ENCODE measurements around the gene TMEFF2.
"Not testable (repeated sequence)": the region's sequence is repeated elsewhere in the genome, so short reads cannot be mapped to it uniquely, and the experiment has no call there.

Gene TMEFF2

DNA sequence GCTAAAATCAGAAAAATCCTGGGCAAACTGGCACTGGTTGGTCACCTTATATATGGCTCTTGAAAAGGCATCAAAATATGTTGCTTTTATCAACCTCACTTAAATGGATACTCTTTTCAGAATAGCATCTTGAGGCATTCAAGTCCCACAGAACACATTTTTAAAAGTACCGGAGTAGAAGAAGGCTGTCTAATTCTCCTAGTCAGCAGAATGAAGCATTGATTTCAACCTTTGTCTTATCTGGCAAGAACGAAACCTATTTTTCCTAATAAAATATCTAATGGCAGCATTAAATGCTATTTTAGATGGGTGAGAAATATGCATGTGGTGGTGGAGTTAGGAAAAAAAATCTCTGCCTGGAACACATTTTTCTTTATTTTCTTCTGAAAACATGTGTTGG lies 27.8 kb downstream of the TMEFF2 start:
- DNase-seq: no peak

DNA sequence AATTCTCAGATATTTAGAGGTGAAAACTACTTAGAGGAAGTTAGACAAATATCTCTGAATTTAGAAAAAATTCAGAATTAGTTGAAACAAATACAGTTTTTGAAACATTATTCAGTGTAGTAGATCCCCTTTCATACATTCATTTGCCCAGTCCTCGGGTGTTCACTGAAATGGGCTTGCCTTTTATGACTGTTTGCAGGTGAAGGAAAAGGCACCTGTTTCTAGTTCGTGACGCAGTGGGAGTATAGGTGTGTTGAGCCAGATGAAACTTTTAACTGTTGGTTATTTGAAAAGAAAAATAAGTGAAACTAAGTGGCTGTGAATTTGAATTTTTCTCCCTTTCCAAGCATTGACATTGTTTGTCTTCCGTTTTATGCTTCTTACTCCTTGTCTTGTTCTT lies 28.9 kb downstream of the TMEFF2 start:
- no peak for DNase-seq

DNA sequence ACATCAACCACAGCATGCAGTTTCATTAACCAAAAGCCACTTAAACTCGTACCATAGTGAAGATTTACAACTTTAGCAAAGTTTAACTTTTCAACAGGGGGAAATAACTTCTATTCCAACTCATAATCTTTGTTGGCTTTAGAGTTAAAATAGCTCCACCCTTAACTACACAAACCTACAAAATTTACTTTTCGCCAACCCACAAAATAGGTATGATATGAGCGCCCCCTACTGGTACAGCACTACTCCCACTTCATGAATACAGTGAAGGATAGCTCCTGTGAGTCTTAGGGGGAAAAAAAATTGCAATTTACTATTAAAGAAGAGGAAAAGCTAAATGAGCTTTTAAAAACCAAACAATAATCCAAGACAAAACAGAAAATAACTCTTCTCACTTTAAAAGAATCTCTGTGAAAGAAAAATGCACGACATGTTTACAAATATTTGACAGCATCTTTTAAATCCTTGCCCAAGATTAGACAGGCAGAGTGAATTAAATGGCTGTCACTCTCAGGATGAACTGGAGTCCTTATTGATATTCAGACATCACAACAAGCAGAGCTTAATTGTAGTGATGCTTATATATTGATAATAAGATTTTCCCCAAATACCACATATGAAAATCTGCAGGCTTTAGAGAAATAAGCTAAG lies 32.2 kb downstream of the TMEFF2 start:
- DNase-seq: peak; percentile 27

DNA sequence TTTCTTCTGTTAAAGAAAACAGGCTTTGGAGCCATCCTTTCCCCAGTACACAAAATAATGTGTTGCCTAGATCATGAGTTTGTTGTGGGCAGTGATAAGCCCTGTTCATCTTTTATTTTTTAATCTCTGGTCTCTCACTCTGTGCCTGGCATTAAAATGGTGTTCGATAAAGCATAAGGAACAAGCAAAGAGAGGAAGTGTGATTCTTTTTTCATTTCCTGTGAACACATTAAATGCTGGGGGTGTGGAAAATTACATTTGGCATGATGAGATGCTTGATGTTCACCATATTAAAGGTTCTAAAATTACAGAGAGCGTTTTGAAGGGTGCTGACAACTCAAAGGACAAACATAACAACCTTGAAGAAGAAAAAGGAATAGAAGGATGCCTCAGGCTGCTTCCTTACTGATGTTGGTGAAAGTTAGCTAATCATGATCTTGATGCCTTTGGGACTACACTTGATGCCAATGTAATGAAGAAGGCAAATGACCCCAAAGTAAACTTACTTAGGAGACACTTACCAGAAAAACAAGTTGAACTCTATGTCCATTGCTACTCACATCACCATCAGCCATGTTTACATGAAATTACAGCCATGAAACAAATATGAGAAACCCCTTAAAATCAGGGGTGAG lies 33.0 kb downstream of the TMEFF2 start:
- no peak for DNase-seq

GRCh38 chr2:192159736-192160135 lies 35.0 kb downstream of the TMEFF2 start:
- DNase-seq: no peak

DNA sequence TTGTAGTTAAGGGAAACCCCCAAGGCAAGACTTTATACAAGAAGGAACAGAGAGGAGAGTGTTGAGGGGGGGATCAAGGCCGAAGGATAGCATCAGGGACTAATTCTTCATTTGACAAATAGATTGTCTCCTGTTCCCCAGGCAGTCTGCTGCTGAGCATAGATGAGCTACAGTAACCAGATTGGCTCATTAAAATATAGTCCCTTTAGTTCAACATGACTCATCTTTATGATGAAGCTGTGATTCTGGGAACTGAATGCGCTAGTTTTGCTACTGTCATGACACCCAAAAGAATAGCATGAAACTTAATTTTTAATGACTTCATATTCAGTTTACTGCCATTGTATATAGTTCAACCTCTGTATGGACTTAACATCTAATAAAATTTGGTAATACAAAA lies 35.5 kb downstream of the TMEFF2 start:
- no peak for DNase-seq

- DNase-seq: no peak
Measured at GRCh38 chr2:192157776-192158175, 37.0 kb downstream of the TMEFF2 start.

DNA sequence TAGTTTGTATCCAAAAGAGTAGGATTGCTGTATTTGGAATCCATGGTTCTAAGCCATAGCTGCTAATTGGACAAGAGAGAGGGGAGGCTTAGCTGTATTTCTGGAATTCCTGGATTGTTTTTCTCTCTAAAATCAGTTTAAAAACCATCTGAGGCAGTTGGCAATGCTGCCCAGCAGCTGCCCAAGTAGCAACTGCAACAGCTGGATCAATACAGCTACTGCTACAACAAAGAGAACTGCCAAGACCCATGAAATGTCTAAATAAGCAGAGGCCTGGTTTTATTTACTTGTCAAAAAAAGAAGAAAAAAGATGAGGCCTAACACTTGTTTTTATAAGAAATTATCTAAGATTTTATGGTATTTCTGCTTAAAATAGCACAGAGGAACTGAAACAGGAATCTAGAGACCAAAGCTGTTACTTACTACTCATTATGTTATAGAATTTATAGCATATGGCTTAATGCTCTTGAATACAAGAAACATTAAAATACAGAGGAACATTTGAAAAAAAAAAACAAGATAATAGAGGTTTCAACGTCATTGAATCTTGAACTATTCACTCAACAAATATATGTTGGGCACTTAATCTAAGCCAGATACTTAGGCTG lies 39.1 kb downstream of the TMEFF2 start:
- peak; percentile 18 for DNase-seq

GRCh38 chr2:192153561-192153960 lies 41.2 kb downstream of the TMEFF2 start:
- DNase-seq: no peak

GRCh38 chr2:192151853-192152252 lies 42.9 kb downstream of the TMEFF2 start:
- peak; percentile 79 for DNase-seq

DNA sequence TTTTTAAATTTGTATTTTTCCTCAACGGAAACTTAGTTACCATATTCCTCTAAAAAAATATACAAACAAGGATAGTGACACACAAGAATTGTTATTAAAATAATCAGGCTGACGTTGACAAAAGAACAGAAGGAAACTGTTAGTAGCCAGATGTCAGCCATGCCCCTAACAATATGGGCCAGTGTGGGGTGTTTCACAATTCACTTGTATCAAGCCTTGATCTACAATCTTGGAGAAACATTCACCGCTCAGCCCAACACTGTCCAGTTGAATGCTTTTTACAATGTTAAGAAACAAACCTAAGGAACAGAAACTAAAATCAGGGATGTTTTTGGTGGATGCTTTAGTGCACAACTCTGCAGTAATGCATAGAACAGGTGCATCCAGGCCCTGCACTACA lies 44.6 kb downstream of the TMEFF2 start:
- no peak for DNase-seq

- no peak for DNase-seq
Measured at GRCh38 chr2:192148620-192149321, 46.0 kb downstream of the TMEFF2 start.

- DNase-seq: no peak
Measured at GRCh38 chr2:192148241-192148619, 46.5 kb downstream of the TMEFF2 start.

DNA sequence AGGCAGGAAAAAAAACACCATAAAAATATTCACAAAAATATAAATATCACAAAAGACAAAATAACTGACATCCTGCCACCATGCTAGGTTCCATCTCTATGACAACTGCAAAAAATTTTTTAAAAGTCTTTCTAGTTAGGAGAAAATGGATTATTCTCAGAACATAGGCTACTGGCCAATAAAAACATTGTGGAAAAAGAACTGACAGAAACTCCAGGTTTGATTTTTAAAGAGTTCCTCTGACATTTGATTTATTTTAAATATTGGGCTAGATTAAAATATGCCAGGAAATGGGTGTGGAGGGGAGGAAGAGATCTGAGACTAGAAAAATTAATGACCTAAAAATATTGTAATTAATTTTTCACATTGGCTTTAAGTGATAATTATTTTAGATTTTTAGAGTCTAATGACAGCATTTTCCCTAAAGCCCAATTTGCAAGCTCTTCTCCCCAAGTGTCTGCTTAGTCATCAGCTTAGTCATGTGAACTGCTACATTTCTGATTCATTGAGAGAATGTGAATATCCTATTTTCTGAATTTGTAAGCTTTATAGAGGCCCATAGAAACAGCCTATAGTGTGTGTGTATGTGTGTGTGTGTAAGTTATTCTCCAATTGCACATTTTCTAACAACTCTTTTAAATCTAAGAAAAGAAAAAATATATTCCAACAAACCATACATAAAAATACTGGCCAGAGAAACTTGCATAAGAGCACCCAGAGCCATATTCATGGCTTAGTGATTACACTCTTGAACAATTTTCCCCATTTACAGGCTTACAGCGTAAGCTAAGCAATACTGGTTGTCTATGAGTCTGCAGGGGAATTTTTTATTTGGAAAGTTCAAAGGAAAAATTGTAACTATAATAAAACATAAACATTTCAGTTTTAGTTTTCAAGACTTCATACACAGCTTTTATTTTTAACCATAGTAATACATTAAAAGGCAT lies 48.4 kb downstream of the TMEFF2 start:
- DNase-seq: no peak

- no peak for DNase-seq
Measured at GRCh38 chr2:192145496-192145895, 49.2 kb downstream of the TMEFF2 start.

DNA sequence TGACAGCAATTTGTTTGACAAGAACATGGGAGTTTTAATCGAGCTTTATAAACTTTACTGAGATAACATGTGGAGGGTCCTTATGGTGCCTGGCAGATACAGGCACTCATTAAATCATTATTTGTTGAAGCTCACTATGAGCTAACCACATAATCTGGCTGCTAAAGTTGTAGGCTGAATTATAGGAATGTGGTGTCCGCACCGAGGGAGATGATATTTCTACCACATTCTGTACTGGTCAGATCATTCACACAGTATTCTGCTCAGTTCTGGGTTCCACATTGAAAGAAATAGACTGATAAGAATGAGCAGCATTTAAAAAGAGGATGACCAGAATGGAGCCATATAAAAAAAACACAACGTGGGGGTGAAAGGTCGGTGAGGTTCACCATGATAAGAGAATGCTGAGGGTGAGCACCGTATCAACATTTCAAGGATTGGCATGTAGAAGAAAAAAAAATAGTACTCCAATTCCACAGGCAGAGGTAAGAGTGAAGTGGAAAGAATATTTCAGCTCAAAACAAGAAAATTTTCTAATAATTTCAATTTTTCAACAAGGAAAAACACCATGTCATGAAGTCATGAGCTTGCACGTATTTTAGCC lies 54.4 kb downstream of the TMEFF2 start:
- DNase-seq: no peak

DNA sequence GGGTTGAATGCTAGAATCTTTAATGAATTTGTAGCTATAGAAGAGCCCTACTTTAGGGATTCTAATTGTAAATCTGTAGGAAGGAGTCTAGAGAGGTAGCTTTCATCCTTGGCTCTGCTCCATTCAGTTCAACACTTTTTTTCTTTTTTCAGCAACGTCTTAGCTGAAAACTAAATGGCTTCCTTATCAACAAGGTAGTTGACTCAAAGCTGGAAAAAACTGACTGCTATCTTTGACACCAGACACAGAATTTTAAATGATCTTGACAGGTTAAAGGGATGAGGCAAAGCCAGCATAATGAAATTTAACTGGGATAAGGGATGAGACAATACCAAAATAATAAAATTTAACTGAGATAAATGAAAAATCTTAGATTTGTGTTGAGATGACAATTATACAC lies 54.9 kb downstream of the TMEFF2 start:
- no peak for DNase-seq

DNA sequence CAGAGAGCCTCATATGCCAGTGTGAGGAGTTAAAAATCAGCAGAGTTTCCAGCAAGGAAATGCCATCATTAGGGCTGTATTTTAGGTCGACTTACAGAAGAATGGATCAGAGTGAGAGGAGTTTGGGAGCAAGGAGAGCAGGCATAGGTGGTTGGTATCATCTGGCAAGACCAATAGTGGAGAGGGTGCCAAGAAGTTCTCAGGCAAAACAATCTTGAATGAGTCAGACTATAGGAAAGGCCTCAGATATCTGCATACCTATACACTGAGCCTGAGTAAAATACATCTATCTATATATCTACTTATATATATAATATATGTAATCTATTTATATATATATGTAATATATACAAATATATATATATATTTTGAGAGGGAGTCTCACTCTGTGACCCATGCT lies 57.3 kb downstream of the TMEFF2 start:
- no peak for DNase-seq

GRCh38 chr2:192132604-192133003 lies 62.1 kb downstream of the TMEFF2 start:
- DNase-seq: not testable (repeated sequence)

GRCh38 chr2:192130312-192130711 lies 64.4 kb downstream of the TMEFF2 start:
- not testable (repeated sequence) for DNase-seq

DNA sequence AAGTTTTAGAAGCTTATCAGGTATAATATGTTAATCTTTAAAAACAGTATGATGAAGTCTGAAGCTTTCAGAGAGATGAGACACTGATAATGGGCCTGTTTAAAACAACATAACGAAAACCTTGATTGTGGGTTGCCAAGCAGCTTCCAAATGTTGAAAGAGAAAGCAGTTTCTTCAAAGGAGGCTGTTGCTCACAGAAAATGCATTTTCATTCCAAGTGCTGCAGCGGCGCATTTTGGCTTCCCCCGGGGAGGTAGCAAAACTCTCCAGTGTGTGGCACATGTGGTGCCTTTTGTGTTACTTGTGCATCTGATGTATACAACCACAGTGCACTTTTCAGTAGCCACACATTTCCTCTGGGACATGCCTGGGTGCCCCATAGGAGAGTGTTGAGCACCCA lies 66.1 kb downstream of the TMEFF2 start:
- no peak for DNase-seq

DNA sequence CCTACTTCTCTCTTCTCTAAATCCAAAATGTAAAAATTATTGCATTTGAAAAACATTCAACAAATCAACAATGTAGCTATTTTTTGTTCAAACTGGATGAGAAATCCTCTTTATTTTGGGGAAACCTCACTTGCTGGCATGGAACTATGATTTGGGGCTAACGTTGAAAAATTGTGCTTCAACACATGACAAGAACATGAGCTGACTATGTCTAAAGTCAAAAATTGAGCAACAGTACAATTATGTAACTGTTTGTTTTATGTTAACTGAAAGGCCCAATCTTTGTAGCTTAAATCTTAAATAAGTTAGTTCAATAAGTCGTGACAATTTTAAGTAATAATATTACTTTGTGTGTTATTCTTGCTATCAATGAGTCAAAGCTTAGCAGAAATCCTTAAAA lies 67.3 kb downstream of the TMEFF2 start:
- DNase-seq: no peak

All from NCI-H1092 treated with DMSO at 0.1 percent for 48 hours (cell line).